Choroid plexus epithelial cell (primary cell): Measurements from ENCODE around the gene ZNF20.

ENCODE experiments used
- DNase-seq: peaks from one replicate; pipeline ENCODE4 v3.0.0-alpha.2; 2010; ENCODE audit warnings: low read depth
- H3K4me3 ChIP-seq: 2 replicates; pipeline ENCODE4 v1.5.1; 2011; ENCODE audit warnings: low read depth, mild to moderate bottlenecking, control low read depth, low read length, moderate library complexity
- CTCF ChIP-seq: conservative IDR thresholded peaks from 2 replicates; pipeline ENCODE4 v1.5.1; 2011; ENCODE audit warnings: low read depth, mild to moderate bottlenecking, control low read depth, inconsistent platforms, low read length, moderate library complexity

ZNF20 gene

GRCh38 chr19:12140545-12141404, 625 bp upstream of the ZNF20 start:
- DNase-seq, result peak; percentile 90
- peak; percentile 94 for TF ChIP-seq CTCF
- H3K4me3 ChIP-seq, result peak overlapping the region; percentile 90

- peak overlapping the region; percentile 90 for H3K4me3 ChIP-seq
- no peak for TF ChIP-seq CTCF
- peak; percentile 13 for DNase-seq
Observed at GRCh38 chr19:12139269-12139668, 881 bp downstream of the ZNF20 start.

- H3K4me3 ChIP-seq, result no peak overlapping the region
- peak; percentile 27 for TF ChIP-seq CTCF
- DNase-seq, result peak; percentile 9
Observed at GRCh38 chr19:12137221-12137940, 2.8 kb downstream of the ZNF20 start.

GRCh38 chr19:12133069-12133468, 7.1 kb downstream of the ZNF20 start:
- DNase-seq, result peak; percentile 23
- no peak for TF ChIP-seq CTCF
- H3K4me3 ChIP-seq, result no peak overlapping the region

- DNase-seq, result peak; percentile 26
- TF ChIP-seq CTCF, result peak; percentile 55
Observed at GRCh38 chr19:12126707-12127106, 13.4 kb downstream of the ZNF20 start.

GRCh38 chr19:12117201-12117970, 22.8 kb downstream of the ZNF20 start:
- H3K4me3 ChIP-seq, result no peak overlapping the region
- no peak for TF ChIP-seq CTCF
- no peak for DNase-seq

More at GRCh38 chr19:12126707-12127106, 13.4 kb downstream of the ZNF20 start:
- H3K4me3 ChIP-seq, result no peak overlapping the region
